Bronchial epithelial cell (primary cell): Measurements from ENCODE around the gene RNF169. TPM values are rescaled to one million over a fixed set of nuclear protein-coding genes. Genes with fewer than 3 reads are reported as not detected.
A peak's percentile ranks its signal among the peaks of the same experiment; 100 is the strongest.

ENCODE experiments used
- DNase-seq: peaks from one replicate; pipeline ENCODE4 v3.0.0-alpha.2; 2010; ENCODE audit warnings: low read depth
- FAIRE-seq: peaks from 2 replicates; lab custom pipeline; 2011; peaks lifted over from hg19 to GRCh38; lab: Jason Lieb, UNC
- H3K27me3 ChIP-seq: 2 replicates; pipeline ENCODE4 v1.5.1; 2011; ENCODE audit warnings: low read length; ENCODE audit not compliant: control insufficient read depth, insufficient read depth
- H3K36me3 ChIP-seq: 2 replicates; pipeline ENCODE4 v1.5.1; 2011; ENCODE audit warnings: low read length; ENCODE audit not compliant: control insufficient read depth, insufficient read depth
- H3K4me3 ChIP-seq: 2 replicates; pipeline ENCODE4 v1.5.1; 2011; ENCODE audit warnings: mild to moderate bottlenecking, low read depth, low read length, control low read depth
- CTCF ChIP-seq: IDR thresholded peaks from 2 replicates; pipeline ENCODE4 v1.5.1; 2011; ENCODE audit warnings: mild to moderate bottlenecking, moderate library complexity, low read length, control low read depth, inconsistent platforms; ENCODE audit not compliant: insufficient read depth, severe bottlenecking
- total RNA-seq: library from RNA; depleted of rRNA; stranded (reverse); fragments of >200 nt; gene quantifications from 2 replicates; pipeline ENCODE4 v1.2.1, GENCODE V29; 2014

The RNF169 gene
- total RNA-seq, 1 donor from 2014 or later: 12.6 TPM

- no peak for TF ChIP-seq CTCF
Observed at GRCh38 chr11:74773476-74773875, 24.8 kb downstream of the RNF169 start.

GRCh38 chr11:74775762-74776161 lies 27.1 kb downstream of the RNF169 start:
- H3K36me3 ChIP-seq: no peaks in the 10 kb centered on the region
- TF ChIP-seq CTCF: no peak
- FAIRE-seq: no peak
- no peaks in the 10 kb centered on the region for H3K27me3 ChIP-seq
- no peak for DNase-seq
- H3K4me3 ChIP-seq: no peak overlapping the region

More at GRCh38 chr11:74773476-74773875, 24.8 kb downstream of the RNF169 start:
- FAIRE-seq: no peak
- H3K27me3 ChIP-seq: no peaks in the 10 kb centered on the region
- peak; percentile 23 for DNase-seq
- H3K4me3 ChIP-seq: no peak overlapping the region
- no peaks in the 10 kb centered on the region for H3K36me3 ChIP-seq

GRCh38 chr11:74776546-74776945 lies 27.9 kb downstream of the RNF169 start:
- FAIRE-seq (no peak), DNase-seq (no peak)
- Histone ChIP-seq H3K27me3 (no peaks in the 10 kb centered on the region), H3K4me3 (no peak overlapping the region), H3K36me3 (no peaks in the 10 kb centered on the region)
- no peak for TF ChIP-seq CTCF

GRCh38 chr11:74777038-74777437 lies 28.4 kb downstream of the RNF169 start:
- no peak overlapping the region for H3K4me3 ChIP-seq
- no peaks in the 10 kb centered on the region for H3K36me3 ChIP-seq
- DNase-seq (no peak), FAIRE-seq (no peak)
- H3K27me3 ChIP-seq: no peaks in the 10 kb centered on the region
- TF ChIP-seq CTCF: no peak

- no peak overlapping the region for H3K4me3 ChIP-seq
- no peak for TF ChIP-seq CTCF
- H3K36me3 ChIP-seq: no peaks in the 10 kb centered on the region
- no peaks in the 10 kb centered on the region for H3K27me3 ChIP-seq
- DNase-seq (no peak), FAIRE-seq (no peak)
Observed at GRCh38 chr11:74777877-74778276, 29.2 kb downstream of the RNF169 start.

- Histone ChIP-seq H3K36me3 (no peaks in the 10 kb centered on the region), H3K4me3 (no peak overlapping the region), H3K27me3 (no peaks in the 10 kb centered on the region)
- TF ChIP-seq CTCF: no peak
- DNase-seq: no peak
- no peak for FAIRE-seq
Observed at GRCh38 chr11:74778581-74778980, 29.9 kb downstream of the RNF169 start.
